Measurements from ENCODE around the gene RIMS4. TPM values are rescaled to one million over a fixed set of nuclear protein-coding genes. Genes with fewer than 3 reads are reported as not detected.
A peak's percentile ranks its signal among the peaks of the same experiment; 100 is the strongest.

Gene RIMS4
- total RNA-seq, 1 experiment from 2014 or later: 4.0 TPM

- no peaks in the 10 kb centered on the region for H3K36me3 ChIP-seq (ENCODE audit: control insufficient read depth, insufficient read depth, low read length)
- H3K9me3 ChIP-seq (ENCODE audit: control insufficient read depth, insufficient read depth, low read depth, low read length): no peaks in the 10 kb centered on the region
- CTCF ChIA-PET: no interaction called here
- H3K4me3 ChIP-seq (ENCODE audit: low read depth in 2 of 2, low read length in 2 of 2): no peak overlapping the region
- intact Hi-C loops (cut with micrococcal nuclease; ENCODE audit: unreplicated experiment) (loop anchor here (5.0 kb wide), 1 partner anchor 64 kb away; no protein-coding TSS in a partner anchor), in situ Hi-C loops (cut with HindIII; ENCODE audit: low pct_unique_long_range_greater_than_20kb, low sequenced_read_pairs) (no loop called here)
- ATAC-seq (no peak), DNase-seq (ENCODE audit: low read depth, low spot score) (no peak)
- H3K27me3 ChIP-seq (ENCODE audit: control insufficient read depth, insufficient read depth, low read length): no peaks in the 10 kb centered on the region
- POLR2A ChIA-PET: interaction anchor here (0.6 kb wide), 1 partner anchor 28 kb away, joined by 4 read pairs; no protein-coding TSS in a partner anchor
- no TSS peak for BruUV-seq (replicated peaks)
- H3K4me1 ChIP-seq (ENCODE audit: control insufficient read depth, insufficient read depth, low read length): no peaks in the 10 kb centered on the region
- H3K27ac ChIP-seq (ENCODE audit: low read length): no peak overlapping the region
- TF ChIP-seq SIN3A (IDR thresholded peaks at IDR 0.05; ENCODE audit: borderline replicate concordance, insufficient read depth, low read depth, low read length) (no peak), REST (IDR thresholded peaks at IDR 0.05; ENCODE audit: insufficient read depth in 1 of 2, low read depth in 2 of 2, low read length in 1 of 2) (peak in 1 of 2 experiments; percentile 54; a peak in 1 of 4 replicates), TCF7L2 (IDR thresholded peaks at IDR 0.05; ENCODE audit: low read depth, low read length) (no peak), POLR2AphosphoS5 (IDR thresholded peaks at IDR 0.05; ENCODE audit: low read depth, low read length) (no peak), CTCF (IDR thresholded peaks at IDR 0.05) (no peak)
These were observed 6.9 kb downstream of the RIMS4 start for GRCh38 chr20:44803383-44803941.

- in situ Hi-C loops (cut with HindIII; ENCODE audit: low pct_unique_long_range_greater_than_20kb, low sequenced_read_pairs): no loop called here
- no peak for TF ChIP-seq TCF7L2 (IDR thresholded peaks at IDR 0.05; ENCODE audit: low read depth, low read length)
- no peak for TF ChIP-seq CTCF (IDR thresholded peaks at IDR 0.05)
- no peak for TF ChIP-seq SIN3A (IDR thresholded peaks at IDR 0.05; ENCODE audit: borderline replicate concordance, insufficient read depth, low read depth, low read length)
- TF ChIP-seq REST (IDR thresholded peaks at IDR 0.05; ENCODE audit: insufficient read depth in 1 of 2, low read depth in 2 of 2, low read length in 1 of 2): no peak
- no peak for TF ChIP-seq POLR2AphosphoS5 (IDR thresholded peaks at IDR 0.05; ENCODE audit: low read depth, low read length)
- BruUV-seq (replicated peaks): no TSS peak
- no peaks in the 10 kb centered on the region for H3K9me3 ChIP-seq (ENCODE audit: control insufficient read depth, insufficient read depth, low read depth, low read length)
- intact Hi-C loops (cut with micrococcal nuclease; ENCODE audit: unreplicated experiment): loop anchor here (5.0 kb wide), 1 partner anchor 65 kb away; no protein-coding TSS in a partner anchor
- ATAC-seq (no peak), DNase-seq (ENCODE audit: low read depth, low spot score) (no peak)
- H3K27me3 ChIP-seq (ENCODE audit: control insufficient read depth, insufficient read depth, low read length): no peaks in the 10 kb centered on the region
- H3K27ac ChIP-seq (ENCODE audit: low read length): no peak overlapping the region
- no peak overlapping the region for H3K4me3 ChIP-seq (ENCODE audit: low read depth in 2 of 2, low read length in 2 of 2)
- CTCF ChIA-PET: no interaction called here
- H3K4me1 ChIP-seq (ENCODE audit: control insufficient read depth, insufficient read depth, low read length): no peaks in the 10 kb centered on the region
- no peaks in the 10 kb centered on the region for H3K36me3 ChIP-seq (ENCODE audit: control insufficient read depth, insufficient read depth, low read length)
- POLR2A ChIA-PET: no interaction called here
These were observed 7.6 kb downstream of the RIMS4 start for GRCh38 chr20:44802702-44803101.
